ENCODE data around the gene SAXO1.
A peak's percentile ranks its signal among the peaks of the same experiment; 100 is the strongest.
"Not testable (repeated sequence)": the region's sequence is repeated elsewhere in the genome, so short reads cannot be mapped to it uniquely, and the experiment has no call there.

Gene SAXO1, protein sequence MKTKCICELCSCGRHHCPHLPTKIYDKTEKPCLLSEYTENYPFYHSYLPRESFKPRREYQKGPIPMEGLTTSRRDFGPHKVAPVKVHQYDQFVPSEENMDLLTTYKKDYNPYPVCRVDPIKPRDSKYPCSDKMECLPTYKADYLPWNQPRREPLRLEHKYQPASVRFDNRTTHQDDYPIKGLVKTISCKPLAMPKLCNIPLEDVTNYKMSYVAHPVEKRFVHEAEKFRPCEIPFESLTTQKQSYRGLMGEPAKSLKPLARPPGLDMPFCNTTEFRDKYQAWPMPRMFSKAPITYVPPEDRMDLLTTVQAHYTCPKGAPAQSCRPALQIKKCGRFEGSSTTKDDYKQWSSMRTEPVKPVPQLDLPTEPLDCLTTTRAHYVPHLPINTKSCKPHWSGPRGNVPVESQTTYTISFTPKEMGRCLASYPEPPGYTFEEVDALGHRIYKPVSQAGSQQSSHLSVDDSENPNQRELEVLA

DNA sequence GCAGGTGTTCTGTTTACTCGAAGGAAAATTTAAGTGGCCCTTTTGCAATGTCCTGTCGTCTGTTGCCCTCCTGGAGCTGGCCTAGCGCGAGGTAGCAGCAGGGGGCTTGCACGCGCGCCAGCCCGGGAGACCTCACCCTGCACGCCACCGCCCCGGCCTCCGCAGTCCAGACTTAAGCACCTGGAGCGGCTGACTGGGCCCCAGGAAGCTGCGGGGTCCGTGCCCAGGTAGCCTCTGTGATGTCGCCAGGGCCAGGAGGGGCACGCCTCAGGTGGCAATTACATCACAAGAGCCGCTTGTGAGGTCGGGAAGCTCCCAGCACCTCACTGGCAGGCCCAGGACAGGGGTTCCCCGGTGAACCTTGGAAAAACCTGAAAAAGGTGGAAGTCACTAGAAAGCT lies at the start of gene SAXO1:
Gene SAXO1, minus strand, starts transcription at position 195 of the 400 bp plus-strand sequence. CDS start 301 bp downstream, outside the sequence.
- DNase-seq: no peak

GRCh38 chr9:19074836-19075235 lies 41.8 kb upstream of the SAXO1 start:
- DNase-seq: no peak

DNA sequence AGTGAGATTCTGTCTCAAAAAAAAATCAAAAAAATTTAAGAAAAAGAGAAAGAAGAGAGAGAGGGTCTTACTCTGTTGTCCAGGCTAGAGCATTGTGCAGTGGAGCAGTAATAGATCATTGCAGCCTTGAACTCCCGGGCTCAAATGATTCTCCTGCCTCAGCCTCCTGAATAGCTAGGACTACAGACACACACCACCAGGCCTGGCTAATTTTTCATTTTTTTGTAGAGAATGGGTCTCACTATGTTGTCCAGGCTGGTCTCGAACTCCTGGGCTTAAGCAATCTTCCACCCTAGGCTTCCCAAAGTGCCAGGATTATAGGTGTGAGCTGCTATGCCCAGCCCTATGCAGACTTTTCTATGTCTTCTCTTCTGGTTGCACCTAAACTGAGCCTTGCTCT lies 41.2 kb upstream of the SAXO1 start:
- no peak for DNase-seq

GRCh38 chr9:19057033-19057432 lies 24.0 kb upstream of the SAXO1 start:
- DNase-seq: no peak

- no peak for DNase-seq
These were observed 17.9 kb upstream of the SAXO1 start for GRCh38 chr9:19050637-19051591.

DNA sequence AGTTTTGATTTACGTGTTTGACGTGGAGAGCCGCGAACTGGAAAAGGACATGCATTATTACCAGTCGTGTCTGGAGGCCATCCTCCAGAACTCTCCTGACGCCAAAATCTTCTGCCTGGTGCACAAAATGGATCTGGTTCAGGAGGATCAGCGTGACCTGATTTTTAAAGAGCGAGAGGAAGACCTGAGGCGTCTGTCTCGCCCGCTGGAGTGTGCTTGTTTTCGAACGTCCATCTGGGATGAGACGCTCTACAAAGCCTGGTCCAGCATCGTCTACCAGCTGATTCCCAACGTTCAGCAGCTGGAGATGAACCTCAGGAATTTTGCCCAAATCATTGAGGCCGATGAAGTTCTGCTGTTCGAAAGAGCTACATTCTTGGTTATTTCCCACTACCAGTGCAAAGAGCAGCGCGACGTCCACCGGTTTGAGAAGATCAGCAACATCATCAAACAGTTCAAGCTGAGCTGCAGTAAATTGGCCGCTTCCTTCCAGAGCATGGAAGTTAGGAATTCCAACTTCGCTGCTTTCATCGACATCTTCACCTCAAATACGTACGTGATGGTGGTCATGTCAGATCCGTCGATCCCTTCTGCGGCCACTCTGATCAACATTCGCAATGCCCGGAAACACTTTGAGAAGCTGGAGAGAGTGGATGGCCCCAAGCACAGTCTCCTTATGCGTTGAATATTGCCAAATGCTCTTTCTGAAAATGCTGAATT lies 17.1 kb upstream of the SAXO1 start:
- DNase-seq: peak; percentile 31

GRCh38 chr9:19048966-19049916 lies 16.2 kb upstream of the SAXO1 start, which contains the start of gene RRAGA:
TSS of gene RRAGA (plus strand) at chr9:19049427. CDS start at chr9:19049660, 233 bp downstream.
- peak; percentile 97 for DNase-seq

DNA sequence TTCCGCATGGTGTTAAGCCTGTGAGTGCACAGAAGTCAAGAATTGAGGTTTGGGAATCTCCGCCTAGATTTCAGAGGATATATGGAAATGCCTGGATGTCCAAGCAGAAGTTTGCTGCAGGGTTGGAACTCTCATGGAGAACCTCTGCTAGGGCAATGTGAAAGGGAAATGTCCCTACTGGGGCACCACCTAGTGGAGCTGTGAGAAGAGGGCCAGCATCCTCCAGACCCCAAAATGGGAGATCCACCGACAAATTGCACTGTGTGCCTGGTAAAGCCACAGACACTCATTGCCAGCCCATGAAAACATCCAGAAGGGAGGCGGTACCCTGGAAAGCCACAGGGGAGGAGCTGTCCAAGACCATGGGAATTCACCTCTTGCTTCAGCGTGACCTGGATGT lies 3.6 kb upstream of the SAXO1 start:
- DNase-seq: peak; percentile 4

DNA sequence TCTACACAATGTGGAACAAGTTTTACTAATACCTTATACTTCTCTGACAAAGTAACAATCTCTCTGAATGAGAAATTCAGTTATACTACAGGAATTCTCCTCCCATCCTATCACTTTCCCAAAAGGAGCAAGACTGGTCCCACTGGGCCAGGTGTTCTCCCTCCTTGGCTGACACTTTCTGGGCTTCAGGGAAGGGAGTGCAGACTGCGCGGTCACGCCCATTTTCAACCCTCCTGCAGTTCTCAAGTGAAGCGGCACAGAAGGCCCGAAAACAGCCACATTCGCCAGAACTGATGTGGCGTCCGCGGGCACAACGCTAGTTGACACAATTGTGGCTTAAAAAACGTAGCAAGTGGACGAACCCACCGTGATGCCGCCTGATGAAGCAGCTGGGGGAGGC lies 603 bp downstream of the SAXO1 start:
- DNase-seq: no peak

DNA sequence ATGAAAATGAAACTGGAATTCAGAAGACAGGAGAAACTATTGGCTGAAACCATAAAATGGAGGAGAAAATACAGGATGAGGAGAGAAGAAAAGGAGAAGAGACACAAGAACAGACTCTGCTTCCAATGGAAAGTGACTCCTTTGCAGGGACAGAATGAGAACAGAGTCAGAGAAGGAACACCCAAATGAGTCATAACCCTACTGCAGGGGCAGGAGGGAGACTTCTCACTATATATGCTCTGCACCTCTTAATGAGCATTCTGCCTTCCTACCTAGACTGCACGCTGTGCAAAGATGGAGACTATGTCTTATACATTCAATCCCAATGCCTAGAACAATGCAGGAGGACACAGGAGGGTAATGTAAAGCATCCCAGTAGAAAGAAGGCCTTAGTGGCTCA lies 2.1 kb downstream of the SAXO1 start:
- DNase-seq: no peak

DNA sequence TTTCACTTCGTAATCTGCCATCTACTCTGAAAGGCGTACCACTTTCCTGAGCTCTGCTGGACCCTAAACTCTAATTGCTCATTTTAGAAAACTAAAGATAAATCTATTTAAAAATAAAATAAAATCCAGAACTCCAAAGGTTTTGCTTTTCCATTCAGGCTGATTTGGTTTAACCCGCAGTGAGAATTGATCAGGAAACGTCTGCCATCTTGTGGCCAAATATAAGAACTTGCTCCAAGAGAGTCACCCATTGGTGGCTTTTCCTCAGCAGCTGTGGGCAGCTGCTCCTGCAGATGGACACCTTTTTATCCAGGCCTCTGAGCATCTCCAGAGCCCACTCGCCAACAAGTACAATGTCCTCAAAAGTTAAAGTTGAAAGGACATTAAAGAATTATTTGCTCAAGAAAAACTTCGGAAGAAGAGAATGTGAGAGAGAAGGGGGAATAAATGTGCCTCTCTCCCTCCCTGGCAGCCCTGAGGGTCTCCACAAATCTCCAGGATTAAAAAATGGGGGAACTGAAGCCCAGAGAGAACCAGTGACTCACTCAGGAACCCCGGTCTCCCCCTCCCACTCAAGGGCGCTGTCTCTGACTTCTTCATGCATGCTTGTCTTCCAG lies 4.1 kb downstream of the SAXO1 start:
- peak; percentile 83 for DNase-seq

DNA sequence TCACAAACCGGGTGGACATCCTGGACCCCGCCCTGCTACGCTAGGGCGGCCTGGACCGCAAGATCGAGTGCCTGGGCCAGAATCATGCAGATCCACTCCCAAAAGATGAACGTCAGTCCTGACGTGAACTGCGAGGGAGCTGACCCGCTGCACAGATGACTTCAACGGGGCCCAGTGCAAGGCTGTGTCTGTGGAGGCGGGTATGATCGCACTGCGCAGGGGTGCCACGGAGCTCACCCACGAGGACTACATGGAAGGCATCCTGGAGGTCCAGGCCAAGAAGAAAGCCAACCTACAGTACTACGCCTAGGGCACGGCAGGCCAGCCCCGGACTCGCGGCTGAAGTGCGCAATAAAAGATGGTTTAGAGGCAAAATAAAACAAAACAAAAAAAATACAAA lies 5.2 kb downstream of the SAXO1 start:
- DNase-seq: no peak

- no peak for DNase-seq
These were observed 6.6 kb downstream of the SAXO1 start for GRCh38 chr9:19026375-19026774.

GRCh38 chr9:19023078-19023477 lies 9.9 kb downstream of the SAXO1 start:
- DNase-seq: no peak

DNA sequence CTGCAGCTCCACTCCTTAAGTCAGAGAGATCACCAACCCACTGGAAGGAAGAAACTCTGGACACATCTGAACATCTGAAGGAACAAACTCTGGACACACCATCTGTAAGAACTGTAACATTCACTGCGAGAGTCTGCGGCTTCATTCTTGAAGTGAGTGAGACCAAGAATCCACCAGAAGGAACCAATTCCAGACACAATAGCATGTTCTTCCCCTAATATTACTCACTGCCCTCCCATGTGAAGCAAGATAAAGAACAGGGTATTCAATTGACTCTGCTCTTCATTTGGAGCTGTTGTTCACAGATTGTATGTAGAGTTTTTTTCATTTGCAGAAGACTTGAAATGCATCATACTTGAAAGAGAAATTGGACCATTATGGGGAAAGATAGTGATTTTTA lies 10.8 kb downstream of the SAXO1 start:
- no peak for DNase-seq

- not testable (repeated sequence) for DNase-seq
These were observed 11.4 kb downstream of the SAXO1 start for GRCh38 chr9:19021649-19022048.

DNA sequence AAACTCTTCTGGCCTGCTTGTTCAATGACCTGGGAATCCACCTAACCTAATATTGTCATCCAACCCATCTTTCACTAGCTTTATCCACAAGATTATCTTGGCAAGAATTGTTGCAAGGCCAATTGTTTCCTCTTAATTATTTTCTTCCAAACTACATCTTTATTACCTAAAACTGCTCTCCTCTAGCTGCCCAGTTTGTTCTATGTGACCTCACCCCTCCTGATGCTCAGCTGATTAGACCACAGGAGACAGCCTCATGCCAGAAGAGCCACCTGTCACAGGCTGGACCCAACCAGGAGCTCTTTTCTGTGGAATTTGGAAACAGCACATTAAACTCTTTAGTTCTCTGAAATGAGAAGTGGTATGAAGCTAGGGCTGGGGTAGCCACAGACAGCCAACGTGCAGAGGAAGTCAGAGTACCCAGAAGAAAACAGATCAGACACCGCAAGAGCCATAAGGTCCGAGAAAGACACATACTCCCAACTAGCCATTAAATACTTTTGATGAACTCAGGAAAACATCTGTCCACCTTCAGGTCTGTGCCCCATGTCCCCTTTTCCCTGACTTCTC lies 12.0 kb downstream of the SAXO1 start:
- DNase-seq: peak; percentile 21

GRCh38 chr9:19018201-19018600 lies 14.8 kb downstream of the SAXO1 start:
- DNase-seq: no peak

GRCh38 chr9:19009391-19009965 lies 23.5 kb downstream of the SAXO1 start:
- DNase-seq: no peak

GRCh38 chr9:19000133-19000532 lies 32.9 kb downstream of the SAXO1 start:
- no peak for DNase-seq
